H9 (cell line): ENCODE results near the gene OR10G7. TPM values are rescaled to one million over a fixed set of nuclear protein-coding genes. Genes with fewer than 3 reads are reported as not detected.
A peak's percentile ranks its signal among the peaks of the same experiment; 100 is the strongest.
"Not testable (repeated sequence)": the region's sequence is repeated elsewhere in the genome, so short reads cannot be mapped to it uniquely, and the experiment has no call there.

Source experiments
- DNase-seq: peaks from one replicate; pipeline ENCODE4 v3.0.0-alpha.2; 2017
- H2AFZ ChIP-seq: one replicate; pipeline ENCODE4 v1.6.1; 2013; ENCODE audit warnings: mild to moderate bottlenecking, low read length, control low read depth, moderate library complexity
- H2AK5ac ChIP-seq: 2 replicates; pipeline ENCODE4 v1.6.1; 2013; ENCODE audit warnings: low read length, control low read depth, mixed read lengths; ENCODE audit not compliant: insufficient read length
- H2BK120ac ChIP-seq: one replicate; pipeline ENCODE4 v1.6.1; 2013; ENCODE audit warnings: low read depth, mild to moderate bottlenecking, low read length, control low read depth, inconsistent platforms; ENCODE audit not compliant: poor library complexity, severe bottlenecking
- H2BK12ac ChIP-seq: 2 replicates; pipeline ENCODE4 v1.6.1; 2013; ENCODE audit warnings: low read length, control low read depth, mixed read lengths, low read depth; ENCODE audit not compliant: insufficient read length
- H2BK15ac ChIP-seq: 2 replicates; pipeline ENCODE4 v1.6.1; 2013; ENCODE audit warnings: low read depth, low read length, control low read depth
- H2BK20ac ChIP-seq: one replicate; pipeline ENCODE4 v1.6.1; 2013; ENCODE audit warnings: low read depth, mild to moderate bottlenecking, low read length, control low read depth, inconsistent platforms; ENCODE audit not compliant: poor library complexity, severe bottlenecking
- H2BK5ac ChIP-seq: 2 replicates; pipeline ENCODE4 v1.6.1; 2013; ENCODE audit warnings: low read length, control low read depth, mixed read lengths; ENCODE audit not compliant: insufficient read length
- H3K14ac ChIP-seq: 2 replicates; pipeline ENCODE4 v1.6.1; 2013; ENCODE audit warnings: low read length, control low read depth; ENCODE audit not compliant: insufficient read depth
- H3K18ac ChIP-seq: 2 replicates; pipeline ENCODE4 v1.6.1; 2013; ENCODE audit warnings: low read depth, mild to moderate bottlenecking, mixed read lengths, low read length, control low read depth; ENCODE audit not compliant: insufficient read length
- H3K23ac ChIP-seq: 2 replicates; pipeline ENCODE4 v1.6.1; 2013; ENCODE audit warnings: low read length, control low read depth, mixed read lengths, low read depth; ENCODE audit not compliant: insufficient read length
- H3K23me2 ChIP-seq: 2 replicates; pipeline ENCODE4 v1.6.1; 2013; ENCODE audit warnings: low read depth, mild to moderate bottlenecking, mixed read lengths, low read length, control low read depth; ENCODE audit not compliant: insufficient read length, poor library complexity, severe bottlenecking
- H3K27ac ChIP-seq: 2 replicates; pipeline ENCODE4 v1.5.1; 2013; ENCODE audit warnings: low read length, control low read depth, mixed read lengths, low read depth; ENCODE audit not compliant: insufficient read length
- H3K27me3 ChIP-seq: 2 replicates; pipeline ENCODE4 v1.6.1; 2013; ENCODE audit warnings: low read length, control low read depth, inconsistent platforms; ENCODE audit not compliant: insufficient read depth
- H3K4ac ChIP-seq: 2 replicates; pipeline ENCODE4 v1.6.1; 2013; ENCODE audit warnings: low read depth, mild to moderate bottlenecking, control low read depth, inconsistent platforms, low read length, moderate library complexity
- H3K4me1 ChIP-seq: 2 replicates; pipeline ENCODE4 v1.6.1; 2013; ENCODE audit warnings: low read length, control low read depth, inconsistent platforms; ENCODE audit not compliant: insufficient read depth
- H3K4me2 ChIP-seq: 2 replicates; pipeline ENCODE4 v1.6.1; 2013; ENCODE audit warnings: low read length, control low read depth, mixed read lengths; ENCODE audit not compliant: insufficient read length, insufficient read depth
- H3K56ac ChIP-seq: 2 replicates; pipeline ENCODE4 v1.6.1; 2013; ENCODE audit warnings: low read depth, mild to moderate bottlenecking, mixed read lengths, low read length, control low read depth; ENCODE audit not compliant: insufficient read length
- H3K79me1 ChIP-seq: 2 replicates; pipeline ENCODE4 v1.6.1; 2013; ENCODE audit warnings: low read depth, mild to moderate bottlenecking, moderate library complexity, low read length, control low read depth, inconsistent platforms; ENCODE audit not compliant: insufficient read depth, poor library complexity, severe bottlenecking
- H3K79me2 ChIP-seq: 2 replicates; pipeline ENCODE4 v1.6.1; 2013; ENCODE audit warnings: low read length, control low read depth, inconsistent platforms; ENCODE audit not compliant: insufficient read depth
- H3K9ac ChIP-seq: 2 replicates; pipeline ENCODE4 v1.6.1; 2013; ENCODE audit warnings: low read length, control low read depth, mixed read lengths; ENCODE audit not compliant: insufficient read length; ENCODE audit errors: extremely low read depth
- H3K9me3 ChIP-seq: one replicate; pipeline ENCODE4 v1.6.1; 2013; ENCODE audit warnings: low read depth, low read length, inconsistent platforms; ENCODE audit not compliant: control insufficient read depth
- H3T11ph ChIP-seq: one replicate; pipeline ENCODE4 v1.6.1; 2013; ENCODE audit warnings: mild to moderate bottlenecking, low read length, control low read depth, inconsistent platforms
- H4K20me1 ChIP-seq: one replicate; pipeline ENCODE4 v1.6.1; 2013; ENCODE audit not compliant: control insufficient read depth, insufficient read length, insufficient read depth
- H4K5ac ChIP-seq: 2 replicates; pipeline ENCODE4 v1.6.1; 2013; ENCODE audit warnings: low read depth, mild to moderate bottlenecking, mixed read lengths, low read length, control low read depth; ENCODE audit not compliant: insufficient read length
- H4K8ac ChIP-seq: replicated peaks from 2 replicates; pipeline ENCODE4 v1.6.1; 2013; ENCODE audit warnings: low read length, control low read depth, mixed read lengths, low read depth; ENCODE audit not compliant: insufficient read length
- H4K91ac ChIP-seq: 2 replicates; pipeline ENCODE4 v1.6.1; 2013; ENCODE audit warnings: low read depth, mild to moderate bottlenecking, moderate library complexity, mixed read lengths, low read length, control low read depth; ENCODE audit not compliant: insufficient read length
- H3K27ac Mint-ChIP-seq, 3 experiments: 2 replicates in 2 of 3; 3 replicates in 1 of 3; pipeline ENCODE4 v1.8.0; 2020 to 2021; ENCODE audit warnings: mixed read lengths in 3 of 3, mild to moderate bottlenecking in 1 of 3, moderate library complexity in 1 of 3
- H3K27me3 Mint-ChIP-seq: 2 replicates; pipeline ENCODE4 v1.8.0; 2021; ENCODE audit warnings: low read depth, mild to moderate bottlenecking, moderate library complexity, mixed read lengths
- H3K36me3 Mint-ChIP-seq, 3 experiments: 2 replicates in 2 of 3; 3 replicates in 1 of 3; pipeline ENCODE4 v1.8.0; 2020 to 2021; ENCODE audit warnings: low read depth in 3 of 3, mixed read lengths in 3 of 3; ENCODE audit not compliant: insufficient read depth in 1 of 3
- H3K4me1 Mint-ChIP-seq, 2 experiments: 2 replicates each; pipeline ENCODE4 v1.8.0; 2020; ENCODE audit warnings: mixed read lengths in 2 of 2
- H3K4me3 Mint-ChIP-seq, 2 experiments: 2 replicates in 1 of 2; 3 replicates in 1 of 2; pipeline ENCODE4 v1.8.0; 2020 to 2021; ENCODE audit warnings: mild to moderate bottlenecking in 2 of 2, mixed read lengths in 2 of 2, moderate library complexity in 1 of 2
- H3K9me3 Mint-ChIP-seq, 2 experiments: 2 replicates in 1 of 2; 3 replicates in 1 of 2; pipeline ENCODE4 v1.8.0; 2020; ENCODE audit warnings: mild to moderate bottlenecking in 2 of 2, mixed read lengths in 2 of 2, moderate library complexity in 1 of 2
- CTCF ChIP-seq: fragments of 200-600 bp; sonication (generic); conservative IDR thresholded peaks from 3 replicates; pipeline ENCODE4 v1.8.0; 2021; ENCODE audit warnings: antibody characterized with exemption, mild to moderate bottlenecking
- WGBS: extraction: QIAGEN DNeasy Blood & Tissue Kit; methylation state at CpG from one replicate; pipeline ENCODE4 v1.1.7; 2013; ENCODE audit warnings: missing lambda C conversion rate, low lambda C conversion rate, mixed read lengths; ENCODE audit not compliant: insufficient read length; ENCODE audit errors: extremely low coverage; 5-methylcytosine and 5-hydroxymethylcytosine counted together
- total RNA-seq: library from RNA; stranded (reverse); gene quantifications from 2 replicates; pipeline ENCODE4 v1.2.1, GENCODE V29; 2021

Gene OR10G7
- total RNA-seq, 1 experiment from 2014 or later = not detected

GRCh38 chr11:124026498-124026897, 14.6 kb downstream of the OR10G7 start, which contains the start of gene OR10G8:
TSS of gene OR10G8 (plus strand) at chr11:124026798. CDS start at chr11:124029623, 2,825 bp downstream.
- H3K36me3 Mint-ChIP-seq = no peaks in the 10 kb centered on the region; a peak in 1 of 7 replicates
- no peaks in the 10 kb centered on the region for H3K79me2 ChIP-seq
- DNase-seq = no peak
- no peaks in the 10 kb centered on the region for H3K79me1 ChIP-seq
- no peaks in the 10 kb centered on the region; a peak in 1 of 5 replicates for H3K9me3 Mint-ChIP-seq
- H4K5ac ChIP-seq = no peak within 1 kb of the TSS
- no peak for TF ChIP-seq CTCF
- H3K27me3 Mint-ChIP-seq = no peaks in the 10 kb centered on the region
- no peak within 1 kb of the TSS for H3K4me3 Mint-ChIP-seq
- H3K27me3 ChIP-seq = no peaks in the 10 kb centered on the region
- H2BK5ac ChIP-seq = no peak within 1 kb of the TSS
- no peak within 1 kb of the TSS for H3K18ac ChIP-seq
- no peak within 1 kb of the TSS for H4K8ac ChIP-seq
- H2AK5ac ChIP-seq = no peak within 1 kb of the TSS
- no peak within 1 kb of the TSS for H2BK20ac ChIP-seq
- H3K27ac ChIP-seq = no peak within 1 kb of the TSS
- no peak within 1 kb of the TSS for H2AFZ ChIP-seq
- WGBS = no CpG with 5 or more reads among the region's 2 CpGs
- no peak within 1 kb of the TSS for H3K4ac ChIP-seq
- no peak within 1 kb of the TSS for H3K9ac ChIP-seq
- no peak within 1 kb of the TSS for H3K56ac ChIP-seq
- no peak within 1 kb of the TSS for H2BK15ac ChIP-seq
- no peaks in the 10 kb centered on the region for H3K4me1 ChIP-seq
- H2BK120ac ChIP-seq = no peak within 1 kb of the TSS
- no peak within 1 kb of the TSS for H3K4me2 ChIP-seq
- H3K23ac ChIP-seq = no peak within 1 kb of the TSS
- no peak within 1 kb of the TSS for H3K14ac ChIP-seq
- peaks cover 3% of the 10 kb centered on the region in 2 experiments for H3K4me1 Mint-ChIP-seq
- no peaks in the 10 kb centered on the region for H4K20me1 ChIP-seq
- no peak within 1 kb of the TSS for H3T11ph ChIP-seq
- no peak within 1 kb of the TSS for H2BK12ac ChIP-seq
- H3K9me3 ChIP-seq = no peaks in the 10 kb centered on the region
- H3K23me2 ChIP-seq = no peaks in the 10 kb centered on the region
- no peak within 1 kb of the TSS for H4K91ac ChIP-seq
- H3K27ac Mint-ChIP-seq = no peak within 1 kb of the TSS

GRCh38 chr11:124015837-124016236, 25.3 kb downstream of the OR10G7 start:
- not testable (repeated sequence) for H3K27me3 Mint-ChIP-seq, H3K36me3 Mint-ChIP-seq, H3T11ph ChIP-seq

More at GRCh38 chr11:124015837-124016236, 25.3 kb downstream of the OR10G7 start:
- not testable (repeated sequence) for H3K79me1 ChIP-seq, H4K20me1 ChIP-seq, H2BK120ac ChIP-seq, H3K9me3 ChIP-seq, H2AFZ ChIP-seq, H3K4me1 Mint-ChIP-seq, H2BK12ac ChIP-seq, H3K27me3 ChIP-seq, H3K14ac ChIP-seq, H3K4ac ChIP-seq, H3K4me2 ChIP-seq, H2BK15ac ChIP-seq, H3K23me2 ChIP-seq, H3K9ac ChIP-seq, H2AK5ac ChIP-seq, H3K23ac ChIP-seq, H4K91ac ChIP-seq, H2BK5ac ChIP-seq, H2BK20ac ChIP-seq, DNase-seq, H3K4me3 Mint-ChIP-seq, H4K8ac ChIP-seq, H4K5ac ChIP-seq, H3K4me1 ChIP-seq, H3K18ac ChIP-seq, H3K56ac ChIP-seq, H3K79me2 ChIP-seq, H3K27ac ChIP-seq, H3K9me3 Mint-ChIP-seq
- WGBS = no CpG with 5 or more reads among the region's 9 CpGs
- peak overlapping the region in 1 of 3 experiments; percentile 80; a peak in 1 of 7 replicates for H3K27ac Mint-ChIP-seq
